KOPT-K1 (cell line): ENCODE data around the gene DDX27.
"Not testable (repeated sequence)": the region's sequence is repeated elsewhere in the genome, so short reads cannot be mapped to it uniquely, and the experiment has no call there.

Experiments
- H3K27ac ChIP-seq: fragments of 200-600 bp; sonication (generic); 2 replicates; pipeline ENCODE4 v1.5.1; 2016; ENCODE audit warnings: antibody characterized with exemption, mild to moderate bottlenecking, low read depth, low read length; ENCODE audit not compliant: poor library complexity, severe bottlenecking
- H3K36me3 ChIP-seq: fragments of 200-600 bp; sonication (generic); 2 replicates; pipeline ENCODE4 v1.5.1; 2017; ENCODE audit warnings: antibody characterized with exemption, mild to moderate bottlenecking, low read length, moderate library complexity; ENCODE audit not compliant: insufficient read depth
- H3K9me3 ChIP-seq: fragments of 200-600 bp; sonication (generic); 2 replicates; pipeline ENCODE4 v1.5.1; 2017; ENCODE audit warnings: antibody characterized with exemption, low read length, mild to moderate bottlenecking; ENCODE audit not compliant: insufficient read depth, poor library complexity, severe bottlenecking

Gene DDX27, protein sequence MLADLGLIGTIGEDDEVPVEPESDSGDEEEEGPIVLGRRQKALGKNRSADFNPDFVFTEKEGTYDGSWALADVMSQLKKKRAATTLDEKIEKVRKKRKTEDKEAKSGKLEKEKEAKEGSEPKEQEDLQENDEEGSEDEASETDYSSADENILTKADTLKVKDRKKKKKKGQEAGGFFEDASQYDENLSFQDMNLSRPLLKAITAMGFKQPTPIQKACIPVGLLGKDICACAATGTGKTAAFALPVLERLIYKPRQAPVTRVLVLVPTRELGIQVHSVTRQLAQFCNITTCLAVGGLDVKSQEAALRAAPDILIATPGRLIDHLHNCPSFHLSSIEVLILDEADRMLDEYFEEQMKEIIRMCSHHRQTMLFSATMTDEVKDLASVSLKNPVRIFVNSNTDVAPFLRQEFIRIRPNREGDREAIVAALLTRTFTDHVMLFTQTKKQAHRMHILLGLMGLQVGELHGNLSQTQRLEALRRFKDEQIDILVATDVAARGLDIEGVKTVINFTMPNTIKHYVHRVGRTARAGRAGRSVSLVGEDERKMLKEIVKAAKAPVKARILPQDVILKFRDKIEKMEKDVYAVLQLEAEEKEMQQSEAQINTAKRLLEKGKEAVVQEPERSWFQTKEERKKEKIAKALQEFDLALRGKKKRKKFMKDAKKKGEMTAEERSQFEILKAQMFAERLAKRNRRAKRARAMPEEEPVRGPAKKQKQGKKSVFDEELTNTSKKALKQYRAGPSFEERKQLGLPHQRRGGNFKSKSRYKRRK

DNA sequence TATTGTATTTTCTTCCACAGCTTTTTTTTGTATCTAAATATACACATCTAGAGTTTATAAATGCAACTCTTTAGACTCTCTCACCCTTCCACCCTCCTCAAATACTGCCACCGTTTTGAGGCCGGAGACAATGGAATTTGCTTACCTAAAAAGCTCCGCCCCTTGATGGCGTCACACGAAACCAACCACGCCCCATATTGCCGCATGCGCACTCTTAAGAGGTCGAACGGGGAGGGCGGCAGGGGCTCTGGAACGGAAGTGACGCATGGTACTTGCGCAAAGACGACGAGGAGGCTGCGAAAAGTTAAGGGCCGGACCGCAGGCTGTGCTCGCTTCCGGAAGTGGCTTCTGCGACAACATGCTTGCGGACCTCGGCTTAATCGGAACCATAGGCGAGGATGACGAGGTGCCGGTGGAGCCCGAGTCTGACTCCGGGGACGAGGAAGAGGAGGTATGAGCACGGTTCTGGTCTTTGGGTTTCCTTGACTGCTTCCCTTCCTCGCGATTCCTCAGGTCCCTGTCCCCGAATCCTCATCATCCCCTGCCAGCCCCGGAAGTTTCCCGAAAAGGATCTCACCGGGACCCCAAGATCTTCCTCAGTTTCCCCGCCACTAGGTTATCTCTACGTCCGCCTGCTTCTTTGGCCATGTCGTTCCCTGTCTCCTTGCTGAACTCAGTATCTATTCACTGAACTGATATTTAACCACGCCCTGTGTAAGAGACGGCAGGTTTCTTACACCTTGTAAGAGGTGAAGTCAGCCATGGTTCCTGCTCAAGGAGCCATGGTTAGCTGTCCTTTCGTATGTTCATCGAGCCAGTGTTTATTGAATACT, at the start of gene DDX27:
Gene DDX27 (plus strand): TSS at position 326 of the 833 bp plus-strand sequence. CDS start 33 bp downstream, at position 359.
- H3K36me3 ChIP-seq = peaks cover 35% of the 10 kb centered on the region
- H3K27ac ChIP-seq = peak within 1 kb of the TSS; percentile 75
- H3K9me3 ChIP-seq = no peaks in the 10 kb centered on the region

DNA sequence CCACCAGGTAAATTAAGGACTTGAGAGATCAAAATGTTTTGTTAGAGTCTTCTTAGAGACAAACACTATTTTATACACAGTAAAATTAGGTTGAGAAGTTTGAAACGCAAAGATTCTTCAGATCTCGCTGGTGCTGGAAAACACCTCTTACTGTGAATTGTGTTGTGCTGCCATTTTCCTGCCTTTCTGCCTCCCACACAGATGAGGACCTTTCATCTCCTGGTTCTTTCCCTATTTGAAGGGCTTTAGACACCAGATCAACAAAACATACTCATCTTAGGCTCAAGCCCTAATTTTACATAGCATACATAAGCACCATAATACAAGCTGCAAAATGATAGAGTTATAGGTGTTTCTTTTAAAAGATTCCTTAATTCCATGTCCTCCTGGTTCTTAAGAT, 49.7 kb upstream of the DDX27 start:
- H3K36me3 ChIP-seq = peaks cover 74% of the 10 kb centered on the region
- H3K27ac ChIP-seq = no peak overlapping the region
- no peaks in the 10 kb centered on the region for H3K9me3 ChIP-seq

DNA sequence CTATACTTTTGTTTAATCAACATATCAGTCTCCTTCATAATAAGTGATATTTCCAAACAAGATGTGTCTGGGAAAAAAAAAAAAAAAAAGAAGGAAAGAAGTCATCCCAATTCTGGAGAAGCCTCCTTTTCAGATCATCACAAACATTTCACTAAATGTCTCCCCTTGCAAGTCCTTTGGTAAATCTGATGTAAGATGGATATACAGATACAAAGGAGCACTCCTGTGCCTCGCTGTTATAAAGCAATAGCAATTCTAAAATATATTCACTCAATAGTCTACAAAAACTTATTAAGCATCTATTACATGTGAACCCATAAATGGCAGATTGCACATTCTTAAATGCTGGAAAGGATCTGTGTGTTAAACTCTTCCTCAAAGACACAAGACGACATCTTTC, 48.5 kb upstream of the DDX27 start:
- Histone ChIP-seq H3K27ac (no peak overlapping the region), H3K9me3 (no peaks in the 10 kb centered on the region), H3K36me3 (peaks cover 71% of the 10 kb centered on the region)

DNA sequence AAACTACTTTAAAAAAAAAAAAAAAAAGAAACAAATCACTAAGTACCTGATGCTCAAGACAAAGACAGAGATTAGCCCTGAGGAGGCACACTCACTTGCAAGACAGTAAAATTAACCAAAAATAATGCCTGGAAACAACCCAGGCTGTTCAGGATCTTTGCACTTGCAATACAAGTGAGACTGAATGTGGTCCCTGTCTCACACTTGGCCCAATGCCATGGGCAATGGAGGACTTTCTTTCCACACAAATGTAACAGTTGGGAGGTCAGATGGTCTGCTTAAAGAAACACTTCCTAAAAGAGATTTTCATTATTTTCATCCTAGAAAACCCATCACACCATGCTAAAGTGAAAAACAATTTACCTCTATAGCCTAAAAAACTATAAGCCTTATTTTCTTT, 47.3 kb upstream of the DDX27 start:
- Histone ChIP-seq H3K27ac (no peak overlapping the region), H3K36me3 (peaks cover 70% of the 10 kb centered on the region), H3K9me3 (no peaks in the 10 kb centered on the region)

DNA sequence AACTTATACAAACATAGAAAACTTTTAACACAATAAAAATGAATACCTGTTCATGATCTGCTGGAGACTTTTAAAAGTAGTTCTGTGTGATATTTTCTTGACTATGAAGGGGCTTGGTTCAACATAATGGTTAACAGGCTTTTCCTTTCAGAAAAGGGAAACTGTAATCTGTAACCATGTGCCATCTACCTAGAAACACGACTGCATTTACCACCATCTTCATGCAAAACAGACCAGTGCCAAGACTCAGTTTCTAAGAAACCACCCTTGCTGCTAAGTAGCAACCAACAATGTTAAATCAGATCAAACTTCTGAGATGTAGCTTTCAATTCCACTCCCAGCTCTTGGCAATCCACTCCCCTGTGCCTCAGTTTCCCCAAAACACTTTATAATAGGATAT, 46.8 kb upstream of the DDX27 start:
- H3K36me3 ChIP-seq = peaks cover 74% of the 10 kb centered on the region
- H3K27ac ChIP-seq = no peak overlapping the region
- no peaks in the 10 kb centered on the region for H3K9me3 ChIP-seq

DNA sequence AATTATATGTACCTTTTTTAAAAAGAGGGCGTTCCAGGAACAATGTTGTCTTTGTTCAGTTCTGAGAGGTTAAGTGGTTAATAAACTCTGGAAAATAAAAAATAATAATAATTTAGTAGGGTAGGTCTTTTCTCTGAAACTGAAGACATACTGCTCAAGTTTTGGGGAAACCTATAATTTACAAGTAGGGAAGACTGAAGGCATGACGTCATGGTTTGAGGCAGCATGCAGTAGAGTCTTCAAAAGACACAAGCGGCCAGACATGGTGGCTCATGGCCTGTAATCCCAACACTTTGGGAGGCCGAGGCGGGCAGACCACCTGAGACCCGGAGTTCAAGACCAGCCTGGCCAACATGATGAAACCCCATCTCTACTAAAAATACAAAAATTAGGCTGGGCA, 45.0 kb upstream of the DDX27 start:
- no peaks in the 10 kb centered on the region for H3K9me3 ChIP-seq
- no peak overlapping the region for H3K27ac ChIP-seq
- peaks cover 86% of the 10 kb centered on the region for H3K36me3 ChIP-seq

DNA sequence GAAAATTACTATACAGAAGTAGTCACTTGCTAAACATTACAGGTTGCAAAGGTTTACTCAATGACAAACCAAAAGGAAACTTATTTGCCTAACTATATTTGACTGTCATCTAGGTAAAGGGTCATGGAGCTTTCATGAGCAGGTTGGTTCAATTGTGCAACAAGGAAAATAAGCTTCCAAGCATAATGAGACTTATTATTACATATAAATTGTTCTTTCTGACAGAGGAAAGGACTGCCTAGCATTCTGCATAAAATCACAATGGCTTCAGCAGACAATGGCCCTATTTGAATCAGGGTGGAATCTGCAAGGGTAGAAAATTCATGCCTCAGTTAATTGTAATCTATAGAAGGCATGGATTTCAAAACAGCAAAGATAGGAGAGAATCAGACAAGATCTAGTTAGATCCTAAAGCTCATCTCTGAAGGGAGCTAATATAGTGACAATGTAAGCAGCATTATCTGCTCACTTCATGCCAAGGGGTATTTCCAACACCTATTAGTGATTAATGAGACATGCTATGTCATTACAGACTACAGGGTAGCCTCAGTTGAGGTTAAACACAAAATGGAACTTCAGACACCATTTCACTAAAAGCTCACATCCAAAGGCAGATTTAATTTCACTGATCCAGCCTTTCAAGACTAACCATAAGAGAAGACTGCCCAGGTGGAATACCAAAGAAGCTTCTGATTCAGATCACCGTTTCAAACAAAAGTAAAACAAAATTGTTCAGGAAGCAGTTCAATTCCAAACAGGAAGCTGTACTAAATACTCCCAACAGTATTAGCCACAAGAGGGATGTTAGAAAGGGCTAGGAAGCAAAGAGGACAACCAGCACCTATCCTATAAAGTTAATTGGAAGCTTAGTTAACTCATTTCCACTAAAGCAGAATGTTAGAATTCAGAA, 39.6 kb upstream of the DDX27 start:
- Histone ChIP-seq H3K27ac (no peak overlapping the region), H3K9me3 (no peaks in the 10 kb centered on the region), H3K36me3 (peaks cover 36% of the 10 kb centered on the region)

DNA sequence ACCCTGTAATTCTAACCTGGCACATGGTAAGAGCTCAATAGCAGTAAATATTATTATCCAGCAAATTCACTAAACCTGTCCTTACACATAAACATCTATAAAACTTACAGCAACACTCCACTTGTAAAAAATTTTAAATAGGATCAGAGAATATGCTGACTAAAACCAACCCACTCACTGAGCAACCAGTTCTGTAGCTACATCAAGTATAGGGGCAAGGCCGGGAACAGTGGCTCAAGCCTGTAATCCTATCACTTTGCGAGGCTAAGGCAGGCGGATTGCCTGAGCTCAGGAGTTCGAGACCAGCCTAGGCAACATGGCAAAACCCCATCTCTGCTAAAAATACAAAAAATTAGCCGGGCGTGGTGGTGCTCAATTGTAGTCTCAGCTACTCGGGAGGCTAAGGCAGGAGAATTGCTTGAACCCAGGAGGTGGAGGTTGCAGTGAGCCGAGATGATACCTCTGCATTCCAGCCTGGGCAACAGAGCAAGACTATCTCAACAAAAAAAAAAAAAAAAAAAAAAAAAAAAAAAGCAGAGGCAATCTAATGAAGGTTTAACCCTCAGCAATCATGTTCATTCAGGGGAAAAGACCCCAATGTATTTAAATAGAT, 37.8 kb upstream of the DDX27 start:
- H3K9me3 ChIP-seq = no peaks in the 10 kb centered on the region
- peaks cover 36% of the 10 kb centered on the region for H3K36me3 ChIP-seq
- H3K27ac ChIP-seq = no peak overlapping the region

DNA sequence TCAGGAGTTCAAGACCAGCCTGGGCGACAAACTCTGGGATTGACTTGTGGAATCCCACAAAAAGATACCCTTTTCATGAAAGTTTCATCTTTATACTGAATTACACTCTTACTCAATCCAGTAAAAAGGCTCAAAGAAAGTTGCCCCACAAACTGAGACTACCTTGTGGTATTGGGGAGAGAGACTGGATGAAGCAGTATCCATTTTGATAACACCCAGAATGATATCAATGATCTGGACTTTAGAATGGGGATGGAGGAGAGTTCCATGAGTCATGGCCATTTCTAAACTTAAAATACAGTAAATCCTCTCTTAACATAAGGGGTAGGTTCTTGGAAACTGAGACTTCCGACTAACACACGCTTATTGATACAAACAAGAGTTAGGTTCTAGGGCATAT, 35.8 kb upstream of the DDX27 start:
- H3K9me3 ChIP-seq = no peaks in the 10 kb centered on the region

DNA sequence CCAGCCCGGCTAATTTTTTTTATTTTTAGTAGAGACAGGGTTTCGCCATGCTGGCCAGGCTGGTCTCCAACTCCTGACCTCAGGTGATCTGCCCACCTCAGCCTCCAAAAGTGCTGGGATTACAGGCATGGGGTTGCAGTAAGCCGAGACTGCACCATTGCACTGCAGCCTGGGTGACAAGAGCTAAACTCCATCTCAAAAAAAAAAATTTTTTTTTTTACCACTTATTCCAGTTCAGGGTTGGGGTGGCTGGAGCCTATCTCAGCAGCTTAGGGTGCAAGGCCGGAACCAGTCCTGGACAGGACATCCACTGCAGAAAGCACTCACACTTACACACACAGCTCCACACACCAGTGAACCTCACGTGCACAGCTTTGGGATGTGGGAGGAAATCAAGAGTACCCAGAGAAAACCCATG, 35.1 kb upstream of the DDX27 start:
- not testable (repeated sequence) for H3K27ac ChIP-seq, H3K9me3 ChIP-seq

More for the DNA sequence above, 35.8 kb upstream of the DDX27 start:
- H3K27ac ChIP-seq = no peak overlapping the region
- peaks cover 15% of the 10 kb centered on the region for H3K36me3 ChIP-seq

DNA sequence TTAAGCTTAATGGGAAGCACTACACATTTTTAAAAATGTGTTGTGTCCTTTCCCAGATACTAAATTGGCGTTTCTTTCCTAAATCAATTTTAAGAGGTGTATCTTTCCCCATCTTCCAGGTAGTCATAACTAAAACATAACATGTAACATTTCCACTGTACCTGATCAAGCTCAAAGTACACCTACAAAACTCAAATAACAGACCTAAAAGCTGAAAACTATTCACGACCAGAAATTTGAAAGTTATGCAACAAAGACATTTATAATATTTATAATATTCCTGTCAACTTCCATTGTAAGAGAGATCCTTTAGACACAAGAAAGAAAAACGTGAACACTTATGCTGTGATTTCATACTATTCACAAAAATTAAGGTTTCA, 34.5 kb upstream of the DDX27 start:
- no peak overlapping the region for H3K27ac ChIP-seq
- peaks cover 13% of the 10 kb centered on the region for H3K36me3 ChIP-seq
- no peaks in the 10 kb centered on the region for H3K9me3 ChIP-seq

More for the DNA sequence above, 35.1 kb upstream of the DDX27 start:
- H3K36me3 ChIP-seq = peaks cover 13% of the 10 kb centered on the region

DNA sequence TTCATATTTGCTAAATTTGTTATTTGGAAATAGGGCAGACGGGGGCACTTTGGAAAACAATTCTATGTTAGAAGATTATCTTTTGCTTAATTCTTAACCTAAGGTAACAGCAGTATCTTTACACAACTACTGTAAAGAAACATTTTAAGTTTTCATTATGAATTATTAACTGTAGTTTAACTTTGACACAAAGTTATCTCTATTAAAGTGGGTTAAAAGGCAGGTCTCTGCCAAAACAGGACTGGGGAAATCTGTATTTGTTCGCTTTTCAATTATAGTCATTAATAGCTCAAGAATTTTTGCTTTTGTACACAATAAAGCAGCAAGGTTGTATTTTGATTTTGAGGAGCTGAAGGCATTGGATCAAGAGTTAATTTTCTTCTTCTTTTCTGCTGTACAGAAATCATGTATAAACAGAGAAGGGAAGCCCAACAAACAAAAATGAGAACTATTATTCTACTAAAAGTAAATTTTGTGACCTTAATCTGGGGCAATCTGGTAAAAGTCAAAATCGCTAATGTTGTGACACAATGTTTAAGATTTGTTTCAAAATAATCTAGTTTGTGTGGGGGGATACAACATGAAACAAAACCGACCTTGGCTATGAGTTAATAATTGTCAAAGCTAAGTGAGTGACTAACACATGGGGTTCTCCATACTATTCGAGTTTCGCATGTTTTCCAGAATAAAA, 34.0 kb upstream of the DDX27 start:
- no peaks in the 10 kb centered on the region for H3K9me3 ChIP-seq
- no peak overlapping the region for H3K27ac ChIP-seq
- H3K36me3 ChIP-seq = peaks cover 13% of the 10 kb centered on the region

DNA sequence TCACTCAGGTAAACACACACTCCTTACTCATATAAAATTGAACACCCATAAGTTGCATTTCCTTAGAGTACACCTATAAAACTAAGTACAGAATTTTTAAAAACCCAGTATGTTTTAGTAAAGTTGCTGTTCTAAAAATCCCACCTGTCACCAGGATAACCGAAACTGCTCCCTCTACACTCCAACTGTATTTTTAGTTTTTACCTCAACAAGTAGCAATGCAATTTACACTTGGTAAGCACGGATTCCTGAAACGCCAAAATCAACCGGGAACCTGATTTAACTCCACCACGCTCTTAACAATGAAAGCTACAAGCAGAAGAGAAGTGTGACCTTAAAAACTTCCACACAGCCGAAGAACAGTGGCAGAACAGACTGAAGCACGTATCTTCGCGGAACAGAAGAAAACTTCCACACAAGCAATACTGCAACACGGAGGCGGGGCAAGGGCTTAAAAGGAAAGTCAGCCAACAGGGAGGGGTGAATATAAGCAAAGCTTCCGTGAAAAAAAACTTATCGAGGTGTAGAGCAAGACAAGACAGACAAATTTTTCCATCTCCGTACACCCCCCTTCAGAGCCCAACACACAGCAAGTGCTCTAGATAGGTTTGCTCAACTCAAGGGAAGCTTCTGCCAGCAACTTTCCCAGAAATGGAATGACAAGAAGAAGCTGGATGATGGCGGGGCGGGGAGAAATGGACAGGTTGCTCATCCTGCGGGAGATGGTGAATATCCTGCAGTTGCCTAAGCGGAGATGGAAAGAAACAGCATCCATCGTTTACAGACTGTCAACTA, 32.5 kb upstream of the DDX27 start:
- H3K9me3 ChIP-seq = no peaks in the 10 kb centered on the region
- peak overlapping the region; percentile 89 for H3K27ac ChIP-seq
- peaks cover 13% of the 10 kb centered on the region for H3K36me3 ChIP-seq
